ENCODE results near the gene MED16.
"Not testable (repeated sequence)": the region's sequence is repeated elsewhere in the genome, so short reads cannot be mapped to it uniquely, and the experiment has no call there.

MED16 gene

DNA sequence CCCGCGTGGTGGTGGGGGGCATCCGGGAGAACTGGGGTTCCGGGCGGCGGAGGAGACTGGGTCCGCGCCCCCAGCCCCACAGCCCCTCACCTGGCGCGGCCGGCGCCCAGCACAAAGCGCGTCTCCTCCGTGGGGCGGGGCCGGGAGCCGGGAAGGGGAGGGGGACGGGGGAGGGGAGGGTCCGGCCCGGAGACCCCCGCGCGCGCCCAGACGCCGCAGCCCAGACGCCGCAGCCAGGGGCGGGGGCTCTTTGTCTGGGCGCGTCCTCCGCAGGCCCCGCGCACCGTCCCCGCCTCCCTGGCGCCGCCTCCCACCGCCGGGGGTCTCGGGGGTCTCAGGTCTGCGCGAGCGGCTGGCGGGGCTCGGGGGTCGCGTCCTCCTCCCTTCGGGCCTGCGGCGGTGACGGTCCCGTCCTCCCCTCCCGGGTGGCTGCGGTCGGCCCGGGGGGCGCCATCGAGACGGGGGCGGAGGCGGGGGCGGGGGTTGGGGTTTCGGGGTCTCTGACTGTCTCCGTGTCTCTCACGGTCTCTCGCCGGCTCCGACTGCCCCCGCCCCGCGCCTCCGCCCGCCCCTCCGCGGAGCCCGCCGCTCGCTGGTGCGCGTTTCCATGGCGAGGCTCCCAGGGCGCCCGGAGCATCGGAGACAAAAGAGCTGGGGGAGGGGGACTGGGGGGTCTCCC, 71.0 kb downstream of the MED16 start, which contains the start of gene PLPPR3:
Gene PLPPR3 (minus strand): TSS at position 131 of the 679 bp plus-strand sequence. CDS start 396 bp downstream, outside the sequence.
- TF ChIP-seq, protein P1, sequence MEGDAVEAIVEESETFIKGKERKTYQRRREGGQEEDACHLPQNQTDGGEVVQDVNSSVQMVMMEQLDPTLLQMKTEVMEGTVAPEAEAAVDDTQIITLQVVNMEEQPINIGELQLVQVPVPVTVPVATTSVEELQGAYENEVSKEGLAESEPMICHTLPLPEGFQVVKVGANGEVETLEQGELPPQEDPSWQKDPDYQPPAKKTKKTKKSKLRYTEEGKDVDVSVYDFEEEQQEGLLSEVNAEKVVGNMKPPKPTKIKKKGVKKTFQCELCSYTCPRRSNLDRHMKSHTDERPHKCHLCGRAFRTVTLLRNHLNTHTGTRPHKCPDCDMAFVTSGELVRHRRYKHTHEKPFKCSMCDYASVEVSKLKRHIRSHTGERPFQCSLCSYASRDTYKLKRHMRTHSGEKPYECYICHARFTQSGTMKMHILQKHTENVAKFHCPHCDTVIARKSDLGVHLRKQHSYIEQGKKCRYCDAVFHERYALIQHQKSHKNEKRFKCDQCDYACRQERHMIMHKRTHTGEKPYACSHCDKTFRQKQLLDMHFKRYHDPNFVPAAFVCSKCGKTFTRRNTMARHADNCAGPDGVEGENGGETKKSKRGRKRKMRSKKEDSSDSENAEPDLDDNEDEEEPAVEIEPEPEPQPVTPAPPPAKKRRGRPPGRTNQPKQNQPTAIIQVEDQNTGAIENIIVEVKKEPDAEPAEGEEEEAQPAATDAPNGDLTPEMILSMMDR (IDR thresholded peaks at IDR 0.05; ENCODE audit: borderline replicate concordance, extremely low read depth, low read length, poor library complexity, severe bottlenecking), result no peak
- no peak for TF ChIP-seq EZH2 (IDR thresholded peaks at IDR 0.05; ENCODE audit: borderline replicate concordance, low read depth, low read length, severe bottlenecking)
- no peak for DNase-seq
- Histone ChIP-seq H3K27me3 (ENCODE audit: insufficient read depth, low read length, poor library complexity) (no peaks in the 10 kb centered on the region), H3K4me1 (ENCODE audit: insufficient read depth, low read length) (no peaks in the 10 kb centered on the region), H3K36me3 (ENCODE audit: insufficient read depth, low read length) (no peaks in the 10 kb centered on the region), H3K9me3 (ENCODE audit: insufficient read depth, low read length, severe bottlenecking) (no peaks in the 10 kb centered on the region), H3K79me2 (ENCODE audit: insufficient read depth, low read length) (no peaks in the 10 kb centered on the region), H3K27ac (ENCODE audit: low read length) (no peak within 1 kb of the TSS), H3K4me3 (ENCODE audit: low read depth in 1 of 2, low read length in 2 of 2) (no peak within 1 kb of the TSS), H3K9ac (ENCODE audit: low read depth, low read length) (no peak within 1 kb of the TSS), H4K20me1 (ENCODE audit: insufficient read depth, low read length) (no peaks in the 10 kb centered on the region), H2AFZ (ENCODE audit: low read depth, low read length) (no peak within 1 kb of the TSS), H3K4me2 (ENCODE audit: insufficient read depth, low read length) (no peak within 1 kb of the TSS)
- no peak for ATAC-seq (ENCODE audit: insufficient read depth, low read depth)

DNA sequence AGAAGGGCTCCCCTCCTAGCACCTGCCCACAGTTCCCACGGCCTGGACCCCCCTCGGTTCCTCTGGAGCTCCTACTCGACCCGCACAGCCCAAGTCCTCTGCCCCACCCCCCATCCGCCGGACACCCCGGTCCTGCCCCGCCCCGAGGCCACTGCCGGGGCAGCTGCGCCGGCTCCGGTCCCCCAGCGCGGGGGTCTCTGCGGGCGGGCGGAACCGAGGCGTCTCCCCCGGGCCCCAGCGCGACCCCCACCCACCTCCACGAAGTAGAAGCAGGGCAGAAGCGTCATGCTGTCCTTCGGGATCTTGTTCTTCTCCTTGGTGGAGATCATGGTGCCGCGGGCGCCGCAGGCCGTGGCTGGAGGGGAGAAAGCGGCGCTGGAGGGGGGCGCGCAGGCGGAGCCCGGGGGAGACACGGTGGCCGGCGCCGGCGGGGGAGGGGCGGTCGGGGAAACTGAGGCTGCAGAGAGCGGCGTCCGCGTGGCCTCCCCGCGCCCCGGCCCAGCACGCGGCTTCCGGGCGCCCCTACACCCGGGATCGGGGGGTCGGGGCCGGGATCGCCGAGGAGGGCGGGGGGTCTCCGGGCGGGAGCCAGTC, 71.7 kb downstream of the MED16 start:
- no peak overlapping the region for H3K4me2 ChIP-seq (ENCODE audit: insufficient read depth, low read length)

DNA sequence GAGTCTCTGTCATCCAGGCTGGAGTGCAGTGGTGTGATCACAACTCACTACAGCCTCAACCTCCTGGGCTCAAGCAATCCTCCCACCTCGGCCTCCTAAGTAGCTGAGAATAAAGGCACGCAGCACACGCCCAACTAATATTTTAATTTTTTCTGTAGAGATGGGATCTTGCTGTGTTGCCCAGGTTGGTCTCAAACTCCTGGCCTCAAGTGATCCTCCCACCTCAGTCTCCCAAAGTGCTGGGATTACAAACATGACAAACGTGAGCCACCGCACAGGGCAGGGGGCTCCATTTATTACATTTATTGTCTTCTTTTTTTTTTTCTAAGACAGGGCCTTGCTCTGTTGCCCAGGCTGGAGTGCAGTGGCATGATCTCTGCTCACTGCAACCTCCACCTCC, 72.8 kb downstream of the MED16 start:
- H3K9me3 ChIP-seq (ENCODE audit: insufficient read depth, low read length, severe bottlenecking); H3K4me2 ChIP-seq (ENCODE audit: insufficient read depth, low read length); H3K4me3 ChIP-seq (ENCODE audit: low read depth in 1 of 2, low read length in 2 of 2); H3K9ac ChIP-seq (ENCODE audit: low read depth, low read length); H4K20me1 ChIP-seq (ENCODE audit: insufficient read depth, low read length); H3K27ac ChIP-seq (ENCODE audit: low read length); H2AFZ ChIP-seq (ENCODE audit: low read depth, low read length); H3K4me1 ChIP-seq (ENCODE audit: insufficient read depth, low read length); DNase-seq; ATAC-seq (ENCODE audit: insufficient read depth, low read depth); H3K79me2 ChIP-seq (ENCODE audit: insufficient read depth, low read length); H3K27me3 ChIP-seq (ENCODE audit: insufficient read depth, low read length, poor library complexity); H3K36me3 ChIP-seq (ENCODE audit: insufficient read depth, low read length): not testable (repeated sequence)

More for the DNA sequence above, 71.7 kb downstream of the MED16 start:
- no peak overlapping the region for H3K27ac ChIP-seq (ENCODE audit: low read length)
- no peak overlapping the region for H2AFZ ChIP-seq (ENCODE audit: low read depth, low read length)
- H3K9ac ChIP-seq (ENCODE audit: low read depth, low read length), result no peak overlapping the region
- DNase-seq (no peak), ATAC-seq (ENCODE audit: insufficient read depth, low read depth) (no peak)
- no peaks in the 10 kb centered on the region for H4K20me1 ChIP-seq (ENCODE audit: insufficient read depth, low read length)
- no peaks in the 10 kb centered on the region for H3K36me3 ChIP-seq (ENCODE audit: insufficient read depth, low read length)
- H3K4me3 ChIP-seq (ENCODE audit: low read depth in 1 of 2, low read length in 2 of 2), result no peak overlapping the region
- TF ChIP-seq, protein P1 (IDR thresholded peaks at IDR 0.05; ENCODE audit: borderline replicate concordance, extremely low read depth, low read length, poor library complexity, severe bottlenecking), result no peak
- no peak for TF ChIP-seq EZH2 (IDR thresholded peaks at IDR 0.05; ENCODE audit: borderline replicate concordance, low read depth, low read length, severe bottlenecking)
- H3K79me2 ChIP-seq (ENCODE audit: insufficient read depth, low read length), result no peaks in the 10 kb centered on the region
- H3K9me3 ChIP-seq (ENCODE audit: insufficient read depth, low read length, severe bottlenecking), result no peaks in the 10 kb centered on the region
- H3K4me1 ChIP-seq (ENCODE audit: insufficient read depth, low read length), result no peaks in the 10 kb centered on the region
- H3K27me3 ChIP-seq (ENCODE audit: insufficient read depth, low read length, poor library complexity), result no peaks in the 10 kb centered on the region
